Breast epithelium (tissue), 3 donors: ENCODE data around the gene SLAMF9.

ENCODE experiments used
- CTCF ChIP-seq, 3 donors: fragments of 450-650 bp; IDR thresholded peaks; one replicate each; pipeline ENCODE4 v1.5.1; 2016 to 2017; ENCODE audit warnings: antibody characterized with exemption in 3 of 3, mild to moderate bottlenecking in 3 of 3, moderate library complexity in 3 of 3
- POLR2A ChIP-seq: fragments of 450-650 bp; IDR thresholded peaks from one replicate; pipeline ENCODE4 v1.6.1; 2016; ENCODE audit warnings: antibody characterized with exemption, mild to moderate bottlenecking, moderate library complexity

GRCh38 chr1:159917533-159918351 is 36.3 kb downstream of the SLAMF9 start:
- TF ChIP-seq POLR2A (no peak), CTCF (IDR thresholded peaks at IDR 0.05) (no peak)
